Muscle layer of duodenum (tissue), 2 donors: ENCODE measurements around the gene MICAL1.
"Not testable (repeated sequence)": the region's sequence is repeated elsewhere in the genome, so short reads cannot be mapped to it uniquely, and the experiment has no call there.

Experiments used
- H3K27ac ChIP-seq: one replicate; pipeline ENCODE4 v1.7.0; 2013; ENCODE audit warnings: mild to moderate bottlenecking, low read length
- H3K27me3 ChIP-seq: one replicate; pipeline ENCODE4 v1.7.0; 2013; ENCODE audit warnings: low read depth, mild to moderate bottlenecking, control low read depth, low read length
- H3K36me3 ChIP-seq, 2 donors: one replicate each; pipeline ENCODE4 v1.7.0; 2013; ENCODE audit warnings: low read length in 2 of 2, control low read depth in 1 of 2, mild to moderate bottlenecking in 1 of 2; ENCODE audit not compliant: insufficient read depth in 2 of 2, control insufficient read depth in 1 of 2
- H3K4me1 ChIP-seq, 2 donors: one replicate each; pipeline ENCODE4 v1.7.0; 2013; ENCODE audit warnings: low read length in 2 of 2, mild to moderate bottlenecking in 2 of 2, control low read depth in 1 of 2, moderate library complexity in 1 of 2; ENCODE audit not compliant: insufficient read depth in 2 of 2, control insufficient read depth in 1 of 2
- H3K4me3 ChIP-seq, 2 donors: one replicate each; pipeline ENCODE4 v1.7.0; 2013; ENCODE audit warnings: low read length in 2 of 2, low read depth in 1 of 2, mild to moderate bottlenecking in 1 of 2
- H3K9me3 ChIP-seq, 2 donors: one replicate each; pipeline ENCODE4 v1.7.0; 2013; ENCODE audit warnings: low read length in 2 of 2, control low read depth in 1 of 2, mild to moderate bottlenecking in 1 of 2; ENCODE audit not compliant: control insufficient read depth in 1 of 2
- donor health status: healthy.

Gene MICAL1

GRCh38 chr6:109461205-109461604 is 5.6 kb upstream of the MICAL1 start:
- not testable (repeated sequence) for H3K27me3 ChIP-seq, H3K27ac ChIP-seq, H3K4me1 ChIP-seq, H3K9me3 ChIP-seq, H3K4me3 ChIP-seq
- H3K36me3 ChIP-seq, result peaks cover 17 to 24% of the 10 kb centered on the region in 2 donors

GRCh38 chr6:109460161-109460829 is 4.7 kb upstream of the MICAL1 start:
- Histone ChIP-seq H3K4me3 (no peak overlapping the region), H3K9me3 (no peaks in the 10 kb centered on the region), H3K27me3 (no peaks in the 10 kb centered on the region), H3K4me1 (peaks cover 6 to 13% of the 10 kb centered on the region in 2 donors), H3K27ac (no peak overlapping the region), H3K36me3 (peaks cover 8 to 15% of the 10 kb centered on the region in 2 donors)

- peaks cover 7 to 11% of the 10 kb centered on the region in 2 donors for H3K36me3 ChIP-seq
- H3K4me3 ChIP-seq, result peak overlapping the region in 1 of 2 donors; percentile 28
- H3K9me3 ChIP-seq, result no peaks in the 10 kb centered on the region
- no peak overlapping the region for H3K27ac ChIP-seq
- peaks cover 12 to 25% of the 10 kb centered on the region in 2 donors for H3K4me1 ChIP-seq
- H3K27me3 ChIP-seq, result no peaks in the 10 kb centered on the region
Measured at GRCh38 chr6:109458774-109459531, 3.4 kb upstream of the MICAL1 start.

- Histone ChIP-seq H3K27ac (peak overlapping the region; percentile 77), H3K27me3 (no peaks in the 10 kb centered on the region), H3K36me3 (peaks cover 5 to 8% of the 10 kb centered on the region in 2 donors), H3K4me1 (peaks cover 12 to 31% of the 10 kb centered on the region in 2 donors), H3K9me3 (no peaks in the 10 kb centered on the region), H3K4me3 (no peak overlapping the region)
Measured at GRCh38 chr6:109457562-109457996, 2.0 kb upstream of the MICAL1 start.

- peak overlapping the region; percentile 77 for H3K27ac ChIP-seq
- peak overlapping the region; percentile 61 to 90 for H3K4me3 ChIP-seq
Measured at GRCh38 chr6:109456710-109457561, 1.4 kb upstream of the MICAL1 start.

GRCh38 chr6:109456111-109456583 is 575 bp upstream of the MICAL1 start:
- H3K9me3 ChIP-seq, result no peaks in the 10 kb centered on the region
- peak overlapping the region; percentile 77 for H3K27ac ChIP-seq
- H3K27me3 ChIP-seq, result no peaks in the 10 kb centered on the region
- H3K4me3 ChIP-seq, result peak overlapping the region; percentile 61 to 90
- no peaks in the 10 kb centered on the region for H3K36me3 ChIP-seq
- peaks cover 12 to 31% of the 10 kb centered on the region in 2 donors for H3K4me1 ChIP-seq

More at GRCh38 chr6:109456710-109457561, 1.4 kb upstream of the MICAL1 start:
- no peaks in the 10 kb centered on the region for H3K9me3 ChIP-seq
- peaks cover 2 to 3% of the 10 kb centered on the region in 2 donors for H3K36me3 ChIP-seq
- peaks cover 12 to 31% of the 10 kb centered on the region in 2 donors for H3K4me1 ChIP-seq
- no peaks in the 10 kb centered on the region for H3K27me3 ChIP-seq

GRCh38 chr6:109454496-109455436 is 806 bp downstream of the MICAL1 start:
- Histone ChIP-seq H3K9me3 (no peaks in the 10 kb centered on the region), H3K27me3 (no peaks in the 10 kb centered on the region), H3K36me3 (no peaks in the 10 kb centered on the region), H3K4me1 (peaks cover 12 to 28% of the 10 kb centered on the region in 2 donors), H3K27ac (peak overlapping the region; percentile 56), H3K4me3 (peak overlapping the region; percentile 68 to 90)

- Histone ChIP-seq H3K27ac (peak overlapping the region; percentile 23), H3K4me3 (peak overlapping the region; percentile 68 to 90), H3K27me3 (no peaks in the 10 kb centered on the region), H3K4me1 (peaks cover 12 to 28% of the 10 kb centered on the region in 2 donors), H3K36me3 (no peaks in the 10 kb centered on the region), H3K9me3 (no peaks in the 10 kb centered on the region)
Measured at GRCh38 chr6:109453594-109454495, 1.7 kb downstream of the MICAL1 start.

GRCh38 chr6:109453156-109453555 is 2.4 kb downstream of the MICAL1 start:
- no peaks in the 10 kb centered on the region for H3K9me3 ChIP-seq
- H3K4me1 ChIP-seq, result peaks cover 12 to 28% of the 10 kb centered on the region in 2 donors
- H3K4me3 ChIP-seq, result no peak overlapping the region
- no peaks in the 10 kb centered on the region for H3K36me3 ChIP-seq
- H3K27me3 ChIP-seq, result no peaks in the 10 kb centered on the region
- no peak overlapping the region for H3K27ac ChIP-seq
